Measurements from ENCODE around the gene DYTN.

DYTN gene

DNA sequence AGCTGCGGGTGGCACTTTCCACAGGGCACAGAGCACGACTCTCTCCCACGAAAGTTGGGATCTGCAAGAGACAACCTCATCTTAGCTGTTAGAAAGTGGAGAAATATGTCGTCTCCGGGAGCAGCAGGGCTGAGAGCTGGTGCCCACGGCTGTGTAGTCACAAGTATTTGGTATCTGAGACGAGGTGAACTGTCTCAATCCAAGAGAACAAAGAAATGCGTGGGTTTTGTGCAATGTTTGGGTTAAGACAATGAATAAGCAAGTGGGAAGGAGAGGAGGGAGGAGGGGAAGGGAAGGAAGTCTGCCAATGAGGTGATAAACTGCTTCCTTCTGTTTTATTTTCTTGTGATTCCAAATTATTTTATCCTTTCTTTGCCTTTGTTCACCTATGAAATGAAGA lies 18.0 kb downstream of the DYTN start:
- no peak for DNase-seq (ENCODE audit: low read depth in 2 of 2)

DNA sequence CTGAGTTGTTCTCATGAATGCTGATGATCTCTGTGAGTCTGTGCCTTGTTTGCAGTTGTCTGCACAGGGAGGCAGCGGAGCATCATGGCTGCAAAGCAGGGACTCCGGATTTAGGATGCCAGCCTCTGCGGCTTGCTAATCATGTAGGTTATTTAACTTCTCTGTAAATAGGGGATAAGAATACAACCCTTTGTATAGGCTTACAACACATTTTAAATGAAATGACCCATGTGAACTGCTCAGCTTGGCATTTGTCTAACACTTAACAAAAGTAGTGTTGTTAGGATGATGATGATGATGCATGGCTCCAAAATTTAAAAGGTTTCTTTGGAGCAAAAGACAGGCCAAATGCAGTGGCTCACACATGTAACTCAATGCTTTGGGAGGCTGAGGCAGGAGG lies 19.4 kb downstream of the DYTN start:
- no peak for DNase-seq (ENCODE audit: low read depth in 2 of 2)

DNA sequence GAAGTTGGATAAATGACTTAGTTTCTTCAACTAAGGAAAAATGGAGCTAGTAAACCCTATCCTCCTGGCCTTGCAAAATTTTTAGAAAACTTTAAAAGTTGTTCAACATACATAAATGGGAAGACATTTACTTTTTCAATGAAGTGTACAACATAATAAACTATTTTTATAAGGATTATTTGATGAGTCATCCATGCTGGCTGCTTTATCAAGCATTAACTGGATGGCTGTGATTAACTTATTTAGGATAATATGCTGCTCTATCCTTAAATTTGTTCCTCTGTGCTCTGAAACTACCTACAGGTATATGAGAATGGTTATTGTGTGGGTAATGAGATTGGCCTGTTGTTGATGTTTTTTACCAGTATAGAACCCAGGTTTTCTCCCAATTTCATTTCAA lies 21.3 kb downstream of the DYTN start:
- DNase-seq (ENCODE audit: low read depth in 2 of 2): no peak

DNA sequence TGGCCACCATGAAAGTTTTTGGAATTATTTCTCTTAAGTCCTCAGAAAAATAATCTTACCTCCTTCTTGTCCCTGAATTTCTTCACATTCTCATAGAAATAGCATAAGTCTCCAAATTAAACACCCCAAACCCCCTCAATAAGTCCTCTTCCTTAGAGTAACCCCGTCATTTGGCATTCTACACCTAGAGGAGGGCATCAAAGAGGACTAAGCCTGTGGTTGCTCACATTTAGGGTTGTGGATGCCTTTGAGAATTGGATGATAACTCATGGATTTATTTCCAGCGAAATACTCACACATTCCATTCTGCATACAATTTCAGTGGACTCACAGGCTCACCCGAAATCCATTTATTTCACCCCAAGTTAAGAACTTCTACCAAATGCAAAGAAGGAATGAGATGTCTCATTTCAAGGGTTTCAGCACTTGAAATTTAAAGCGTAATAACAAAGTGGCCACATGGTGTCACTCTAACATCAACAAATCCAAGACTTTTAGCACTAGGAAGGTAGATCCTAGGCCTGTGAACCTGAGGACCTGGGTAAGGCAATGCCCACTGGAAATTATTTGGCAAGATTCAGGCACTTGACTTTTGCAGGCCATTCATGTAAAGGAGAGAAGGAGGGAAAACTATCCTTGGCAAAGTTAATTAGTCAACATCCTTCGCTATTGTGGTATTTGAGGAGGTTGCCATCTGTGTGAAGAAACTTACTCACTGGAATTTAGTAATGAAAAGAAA lies 24.6 kb downstream of the DYTN start:
- DNase-seq (ENCODE audit: low read depth in 2 of 2): no peak

DNA sequence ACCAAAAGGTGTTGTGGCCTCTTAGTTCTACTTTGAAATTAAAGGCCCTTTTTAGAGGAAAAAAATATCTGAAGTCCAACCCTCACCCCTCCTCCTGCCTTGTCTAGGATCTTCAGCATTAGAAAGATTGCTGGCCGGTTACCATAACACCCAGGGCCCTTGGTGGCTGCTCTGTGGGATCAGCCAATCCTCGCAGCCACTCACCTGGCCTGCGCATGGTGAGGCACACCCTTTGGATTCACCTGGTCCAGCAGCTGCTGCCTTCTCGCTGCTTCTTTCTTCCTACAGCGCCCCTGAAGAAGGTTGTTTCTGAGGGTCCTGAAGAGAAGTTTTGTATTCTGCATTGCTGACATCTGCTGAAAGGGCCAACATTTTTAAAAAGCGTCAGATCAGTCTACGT lies 25.2 kb downstream of the DYTN start:
- no peak for DNase-seq (ENCODE audit: low read depth in 2 of 2)

DNA sequence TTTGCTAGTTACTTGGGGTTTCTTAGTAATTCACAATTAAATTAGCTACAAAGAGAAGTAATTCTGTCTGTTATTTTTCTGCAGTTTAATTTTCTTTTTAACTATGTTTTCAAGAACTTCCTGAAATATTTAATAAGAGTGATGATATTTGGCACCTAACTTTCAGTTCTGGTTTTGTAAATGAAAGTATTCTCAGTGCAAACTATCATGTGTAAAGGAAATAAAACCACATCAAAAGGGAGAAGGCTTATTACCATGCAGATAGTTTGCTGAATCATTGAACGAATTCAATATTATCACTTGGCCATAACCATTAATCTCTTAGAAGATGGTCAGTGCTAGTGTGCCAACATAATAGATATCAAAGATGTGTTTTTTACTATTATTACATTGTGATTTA lies 29.2 kb downstream of the DYTN start:
- no peak for DNase-seq (ENCODE audit: low read depth in 2 of 2)

DNA sequence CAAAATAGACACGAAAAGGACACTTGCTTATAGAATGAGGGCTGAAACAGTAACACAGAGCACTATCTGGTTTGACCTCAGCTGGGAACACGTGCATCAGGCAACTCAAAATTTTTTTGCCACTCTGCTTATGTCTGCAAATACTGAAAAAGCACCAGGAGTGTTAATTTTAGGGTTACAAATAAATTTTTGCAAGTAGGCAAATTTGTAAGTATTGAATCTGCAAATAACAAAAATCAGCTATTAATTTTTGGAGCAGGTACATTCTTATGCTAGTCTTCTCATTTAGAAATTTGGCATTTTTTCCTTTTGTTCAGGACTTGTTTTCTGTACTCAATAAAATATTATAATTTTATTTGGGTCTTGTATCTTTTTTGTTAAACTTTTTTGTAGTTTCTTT lies 29.7 kb downstream of the DYTN start:
- DNase-seq (ENCODE audit: low read depth in 2 of 2): no peak

DNA sequence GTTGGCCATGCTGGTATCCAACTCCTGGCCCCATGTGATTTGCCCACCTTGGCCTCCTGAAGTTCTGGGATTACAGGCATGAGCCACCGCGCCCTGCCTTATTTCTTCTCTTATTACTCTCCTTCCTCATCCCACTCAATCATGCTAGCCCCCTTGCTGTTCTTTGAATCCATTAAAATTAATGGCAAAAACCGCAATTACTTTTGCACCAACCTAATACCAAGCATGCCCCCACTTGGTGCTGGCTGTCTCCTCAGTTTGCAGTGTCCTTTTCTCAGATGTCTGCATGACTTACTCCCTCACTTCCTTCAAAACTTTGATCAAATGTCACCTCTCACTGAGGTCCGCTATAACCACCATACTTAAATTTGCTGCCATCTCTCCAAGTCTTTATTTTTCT lies 34.6 kb downstream of the DYTN start:
- no peak for DNase-seq (ENCODE audit: low read depth in 2 of 2)

DNA sequence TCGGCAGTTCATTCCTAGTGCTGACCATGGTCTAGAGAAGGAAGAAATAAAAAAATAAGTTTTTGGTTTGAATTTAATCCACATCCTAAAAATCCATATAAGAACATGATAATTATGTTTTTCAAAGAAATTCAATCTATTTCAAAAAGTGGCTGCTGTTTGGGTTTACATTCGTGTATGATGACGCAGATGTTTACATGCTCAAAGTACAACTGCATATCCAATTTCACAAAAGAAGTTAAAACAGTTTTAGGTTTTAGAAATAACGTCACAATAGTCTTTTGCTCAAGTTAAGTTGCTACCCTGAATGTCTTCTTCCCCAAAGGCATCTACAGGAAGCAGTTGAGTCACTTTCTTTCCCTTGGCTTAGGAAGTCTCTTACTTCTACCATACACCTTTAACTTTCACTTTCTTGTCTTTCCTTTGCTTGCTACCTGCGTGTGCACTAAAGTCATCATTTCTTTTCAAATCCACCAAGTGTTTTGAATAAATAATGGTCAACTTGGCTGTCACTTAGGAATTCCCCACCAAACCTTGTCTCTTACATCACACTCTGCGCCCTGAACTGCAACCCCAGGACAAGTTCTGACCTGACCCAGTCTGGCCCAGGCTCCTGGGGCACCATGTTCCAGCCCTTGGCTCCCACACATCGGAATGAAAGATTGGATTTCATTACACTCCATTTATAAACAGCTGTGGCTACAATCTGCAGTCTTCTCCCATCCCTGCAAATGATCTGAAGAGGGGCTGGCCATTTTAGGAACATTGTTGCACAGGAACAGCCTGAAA lies 47.5 kb downstream of the DYTN start:
- DNase-seq (ENCODE audit: low read depth in 2 of 2): no peak

DNA sequence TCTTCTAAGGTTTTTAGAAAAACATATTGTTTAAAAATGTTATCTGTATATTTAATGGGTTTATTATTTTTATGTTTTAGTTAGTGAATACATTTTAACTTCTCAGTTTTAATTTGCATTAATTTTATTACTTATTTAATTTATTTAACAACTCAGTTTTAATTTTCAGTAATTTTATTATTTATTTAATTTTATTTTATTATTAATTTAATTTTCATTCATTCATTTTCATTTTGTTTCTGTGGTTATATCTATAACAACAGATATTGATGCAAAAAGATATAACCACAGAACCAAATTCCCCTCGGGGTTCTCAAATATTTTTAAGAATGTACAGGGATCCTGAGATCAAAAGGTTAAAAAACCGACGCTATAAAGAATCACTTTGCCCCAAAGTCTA lies 52.9 kb downstream of the DYTN start:
- no peak for DNase-seq (ENCODE audit: low read depth in 2 of 2)

DNA sequence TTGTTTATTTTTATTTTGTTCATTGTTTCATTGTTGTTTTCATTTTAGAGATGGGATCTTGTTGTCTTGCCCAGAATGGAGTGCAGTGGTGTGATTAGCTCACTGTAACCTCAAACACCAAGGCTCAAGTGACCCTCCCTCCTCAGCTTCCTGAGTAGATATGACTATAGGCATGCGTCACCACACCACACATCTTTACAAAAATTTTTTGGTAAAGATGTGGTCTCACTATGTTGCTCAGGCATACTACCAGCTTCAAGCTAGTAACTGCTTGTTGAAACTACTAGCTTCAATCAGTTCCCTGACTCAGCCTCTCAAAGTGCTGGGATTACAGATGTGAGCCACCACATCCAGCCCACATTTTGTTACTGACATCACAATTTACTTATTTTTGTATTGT lies 61.1 kb downstream of the DYTN start:
- DNase-seq (ENCODE audit: low read depth in 2 of 2): no peak

DNA sequence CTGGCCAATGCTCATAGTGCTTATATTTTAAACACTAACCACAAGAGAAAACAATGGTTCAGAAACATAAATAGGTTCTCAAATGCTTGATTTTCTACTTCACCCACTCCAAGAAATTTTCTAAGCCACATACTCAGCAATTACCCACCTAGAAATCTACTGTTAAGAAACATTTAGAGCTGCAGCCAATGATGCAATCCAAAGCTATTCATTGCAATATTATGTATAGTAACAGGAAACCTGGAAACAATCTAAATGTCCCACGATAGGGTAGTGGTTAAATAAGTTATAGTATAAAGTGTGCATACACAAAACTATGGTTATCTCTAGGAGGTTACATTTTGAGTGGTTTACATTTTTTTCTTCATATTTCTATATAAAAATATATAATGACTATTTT lies 70.2 kb downstream of the DYTN start:
- no peak for DNase-seq (ENCODE audit: low read depth in 2 of 2)

DNA sequence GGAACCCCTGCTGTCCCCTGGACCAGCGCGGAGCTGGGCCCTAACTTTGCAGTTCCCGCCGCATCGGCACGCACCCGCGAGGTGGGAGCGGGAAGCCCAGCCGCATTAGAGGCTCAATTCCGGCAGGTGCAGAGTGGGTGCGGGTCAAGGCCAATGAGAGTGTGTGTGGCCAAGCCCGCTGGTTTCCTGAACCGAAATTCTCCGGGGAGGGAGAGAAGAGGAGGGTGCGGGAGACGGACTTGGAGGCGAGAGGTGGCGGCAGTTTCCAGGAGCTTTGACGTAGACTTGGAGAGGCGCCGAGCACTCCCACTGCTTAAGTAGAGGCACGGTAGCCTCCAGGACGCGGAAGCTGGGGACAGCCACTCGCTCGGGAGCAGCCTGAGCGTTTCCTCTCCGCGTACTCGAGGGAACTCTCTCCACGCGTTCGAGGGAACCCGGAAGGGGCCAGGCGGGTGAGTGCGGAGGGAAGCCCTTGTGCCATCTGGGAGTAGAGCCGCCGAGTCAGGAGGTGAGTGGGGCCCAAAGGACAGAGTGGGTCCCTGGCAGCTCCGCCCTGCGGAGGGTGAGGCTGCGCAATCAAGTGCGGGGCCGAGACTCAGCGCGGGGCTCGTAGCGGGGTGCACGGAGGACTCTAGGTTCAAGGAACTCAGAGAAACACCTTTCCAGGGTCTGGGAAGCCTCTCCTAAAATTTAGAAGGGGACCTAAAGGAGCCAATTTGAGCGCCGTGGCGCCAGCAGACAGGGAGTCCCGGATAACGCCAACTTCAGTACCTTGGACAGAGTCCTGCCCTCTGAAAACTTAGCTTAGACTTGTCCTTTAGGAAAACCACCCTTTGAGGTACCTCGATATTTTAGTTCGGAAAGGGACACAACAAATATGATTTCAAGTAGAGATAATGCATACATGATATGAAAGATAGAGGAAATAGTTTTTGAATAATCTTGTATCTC lies 75.8 kb downstream of the DYTN start, which contains the start of gene FAM237A:
Gene FAM237A (plus strand): TSS at position 413 of the 951 bp plus-strand sequence. CDS start 1,750 bp downstream, outside the sequence.
- no peak for DNase-seq (ENCODE audit: low read depth in 2 of 2)

DNA sequence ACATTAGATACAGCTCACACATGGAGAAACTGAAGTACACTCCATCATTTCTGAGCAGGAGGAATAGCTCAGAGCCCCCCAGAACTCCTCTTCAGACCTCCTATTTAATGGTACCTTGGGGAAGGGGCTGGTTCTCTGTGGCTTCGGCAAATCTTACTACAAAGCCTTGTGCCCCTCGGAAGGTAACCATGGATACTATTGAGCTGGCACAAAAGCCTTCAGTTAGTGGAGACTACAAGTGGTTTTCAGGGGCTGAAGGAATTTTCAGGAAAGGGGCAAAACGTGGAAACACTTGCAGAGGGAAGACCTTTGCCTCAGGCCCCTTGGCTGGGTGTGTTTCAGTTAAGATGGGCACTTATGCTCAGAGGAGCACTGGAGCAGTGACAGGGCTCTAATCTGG lies 77.0 kb downstream of the DYTN start:
- no peak for DNase-seq (ENCODE audit: low read depth in 2 of 2)

DNA sequence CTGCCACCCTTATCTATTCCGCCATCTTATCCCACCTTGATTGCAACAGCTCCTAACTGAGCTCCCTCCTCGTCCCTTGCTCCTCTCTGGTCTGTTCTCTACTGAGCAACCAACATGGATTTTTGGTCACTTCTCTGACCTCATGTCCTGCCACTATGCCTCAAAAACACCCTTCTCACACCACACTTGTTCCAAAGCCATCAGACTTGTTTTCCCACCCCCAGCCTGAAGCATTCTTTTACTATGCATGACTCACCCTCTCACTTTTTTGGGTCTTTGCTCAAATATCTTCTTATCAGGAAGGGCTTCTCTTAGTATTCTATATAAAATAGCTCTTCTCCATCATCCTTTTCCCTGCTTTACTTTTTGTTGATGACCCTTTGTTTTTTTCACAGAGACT lies 78.6 kb downstream of the DYTN start:
- DNase-seq (ENCODE audit: low read depth in 2 of 2): no peak

DNA sequence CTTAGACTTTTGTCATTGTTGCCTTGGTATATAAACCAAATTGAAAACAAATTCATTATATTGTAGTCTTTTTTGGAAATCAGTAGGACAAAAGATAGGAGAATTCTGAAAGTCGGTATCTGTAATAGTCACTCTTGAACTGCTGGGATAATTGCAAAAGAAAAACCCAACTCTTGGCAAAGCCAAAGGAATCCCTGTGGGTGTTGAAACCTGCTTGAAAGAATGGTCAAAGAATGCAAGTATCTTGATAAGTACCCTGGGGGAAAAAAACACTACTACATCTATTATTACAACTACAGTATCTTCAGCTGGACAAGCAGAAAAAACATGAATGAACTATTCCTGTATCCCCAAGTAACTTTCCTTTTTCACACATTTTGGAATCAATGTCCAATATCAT lies 83.2 kb downstream of the DYTN start:
- DNase-seq (ENCODE audit: low read depth in 2 of 2): no peak

DNA sequence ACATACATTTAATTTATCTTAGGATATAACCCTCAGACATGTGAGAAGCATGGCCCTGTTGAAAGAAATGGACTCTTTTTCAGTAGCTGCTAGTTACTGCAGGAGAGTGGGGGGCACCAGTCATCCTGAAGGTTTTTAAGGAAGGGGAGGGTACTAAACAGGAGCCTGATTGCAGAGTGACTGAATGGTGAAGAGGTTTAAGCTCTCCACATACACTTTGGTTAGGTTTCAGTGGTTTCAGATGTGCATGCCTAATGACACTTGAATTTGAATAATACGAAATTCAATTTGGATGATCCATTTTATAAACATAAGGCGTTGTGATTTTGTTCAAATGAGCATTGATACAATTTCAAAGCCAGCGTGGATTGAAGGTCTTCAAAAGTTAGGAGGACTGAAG lies 86.9 kb downstream of the DYTN start:
- DNase-seq (ENCODE audit: low read depth in 2 of 2): no peak

DNA sequence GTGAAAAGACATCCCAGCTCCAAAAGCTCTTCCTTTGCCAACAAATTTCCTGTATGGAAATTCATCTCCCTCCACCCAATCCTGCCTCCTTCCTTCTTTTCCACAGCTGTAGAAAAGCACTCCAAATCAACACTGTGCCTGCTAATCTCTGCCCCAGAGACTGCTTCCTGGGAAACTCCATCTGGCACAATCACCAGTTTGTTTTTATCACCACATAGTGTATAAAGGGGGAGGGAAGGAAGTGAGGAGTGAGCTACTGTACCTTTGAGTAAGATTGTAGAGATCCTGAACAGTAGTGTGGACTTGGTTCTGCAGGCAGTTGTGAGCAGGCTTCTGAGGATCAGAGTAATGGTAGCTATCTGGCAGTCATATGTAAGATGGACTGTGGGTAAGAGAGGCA lies 90.6 kb downstream of the DYTN start:
- no peak for DNase-seq (ENCODE audit: low read depth in 2 of 2)

DNA sequence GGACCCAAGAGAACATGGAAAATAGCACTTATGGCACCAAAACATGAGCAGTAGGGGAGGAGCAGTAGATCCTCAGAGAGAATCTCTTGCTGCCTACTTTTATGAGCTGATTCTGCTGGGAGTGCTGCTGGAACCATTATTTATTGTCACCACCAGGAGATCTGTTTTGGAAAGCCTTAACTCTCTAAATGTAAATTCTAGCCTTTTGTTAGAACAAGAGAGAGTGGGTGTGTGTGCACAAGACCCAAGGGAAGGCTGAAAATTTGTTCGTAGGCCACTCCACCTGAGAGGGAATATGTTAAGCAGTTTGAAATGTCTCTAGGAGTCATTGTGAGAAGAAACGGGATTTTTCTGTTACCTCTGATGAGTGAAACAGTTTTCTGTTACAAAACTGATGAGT lies 92.1 kb downstream of the DYTN start:
- no peak for DNase-seq (ENCODE audit: low read depth in 2 of 2)

DNA sequence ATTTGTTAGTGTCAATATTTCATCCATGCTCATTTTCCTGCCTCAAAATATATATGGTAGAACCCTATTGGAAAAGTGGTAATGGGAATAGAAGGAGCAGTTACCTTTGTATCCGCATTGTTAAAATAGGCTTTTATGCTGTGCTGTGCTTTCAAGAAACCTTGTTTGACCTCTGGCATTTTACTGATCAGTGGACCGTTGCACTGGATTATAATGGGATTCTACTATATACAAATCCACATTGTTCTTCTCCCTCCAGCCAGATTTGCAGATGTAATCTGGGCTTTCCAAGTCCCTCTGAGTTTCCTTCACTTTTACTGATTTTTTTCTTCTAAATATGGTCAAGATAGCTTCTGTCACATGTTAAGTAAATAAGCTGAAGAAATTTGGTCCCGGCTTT lies 99.2 kb downstream of the DYTN start:
- no peak for DNase-seq (ENCODE audit: low read depth in 2 of 2)

DNA sequence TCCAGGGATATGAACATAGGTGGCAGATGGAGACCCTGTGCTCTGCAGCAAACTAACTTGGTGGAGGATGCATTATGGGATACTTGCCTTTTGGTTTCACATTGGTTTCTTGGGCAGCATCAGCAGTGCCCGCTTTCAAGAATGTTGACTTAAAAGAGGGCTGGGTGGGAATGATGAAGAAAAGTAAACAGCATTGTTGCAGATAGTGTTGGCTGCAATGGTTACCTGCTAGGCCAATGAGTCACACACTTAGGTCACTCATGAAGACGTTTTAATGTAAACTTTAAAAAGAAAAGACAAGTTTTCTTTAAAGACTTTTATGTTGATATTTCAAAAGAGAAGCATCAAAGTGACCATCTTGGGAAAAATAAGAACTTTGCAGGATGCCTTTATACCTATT lies 102.0 kb downstream of the DYTN start:
- DNase-seq (ENCODE audit: low read depth in 2 of 2): no peak

DNA sequence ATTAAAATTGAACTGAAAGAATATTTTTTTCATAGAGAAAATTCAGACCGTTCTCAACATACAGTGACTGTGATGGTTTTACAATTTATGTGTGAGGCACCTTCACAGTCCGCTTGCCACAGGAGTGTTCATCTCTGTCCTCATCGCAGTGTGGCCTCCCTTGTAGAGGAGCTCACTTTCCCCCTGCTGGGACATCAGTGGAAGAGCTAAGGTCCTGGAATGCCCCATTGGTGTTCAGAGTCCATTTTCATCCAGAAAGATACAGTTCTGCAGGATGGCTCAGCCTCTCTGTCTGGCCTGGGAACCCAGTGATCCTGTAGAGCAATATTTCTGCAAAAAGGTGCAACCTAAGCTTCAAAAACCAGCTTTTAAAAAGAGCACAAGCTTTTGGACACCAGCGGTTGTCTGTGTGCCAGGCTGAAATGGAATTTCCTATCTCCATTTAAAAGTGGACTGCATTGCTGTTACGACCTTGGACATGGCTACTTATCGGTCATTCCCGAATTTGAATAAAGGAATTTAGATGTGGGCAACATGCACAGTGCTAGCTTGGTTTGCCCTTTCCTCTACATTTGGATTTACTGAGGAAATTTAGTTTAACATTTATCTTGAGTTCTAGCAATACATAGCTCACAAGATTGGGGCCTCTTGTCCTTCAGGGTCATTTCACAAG lies 102.6 kb downstream of the DYTN start:
- DNase-seq (ENCODE audit: low read depth in 2 of 2): no peak

All from stimulated activated CD8-positive, alpha-beta memory T cell treated with anti-CD3 and anti-CD28 coated beads, Interleukin-7, amount 100 ng/mL, for 4 hours (primary cell).